Thoracic aorta (tissue), 2 donors: Measurements from ENCODE around the gene PRDM16. TPM values are rescaled to one million over a fixed set of nuclear protein-coding genes. Genes with fewer than 3 reads are reported as not detected.
A peak's percentile ranks its signal among the peaks of the same experiment; 100 is the strongest.

Experiments
- ATAC-seq: fragments of 150-250 bp; one replicate; pipeline ENCODE4 v1.8.0; 2017; ENCODE audit warnings: low read depth; ENCODE audit not compliant: insufficient number of reproducible peaks, low FRiP score
- DNase-seq: peaks from one replicate; pipeline ENCODE4 v3.0.0-alpha.2; 2020; ENCODE audit warnings: low spot score
- H3K27ac ChIP-seq, 2 donors: fragments of 200-600 bp; sonication (generic); 1 replicate in 1 of 2; 2 replicates in 1 of 2; pipeline ENCODE4 v1.5.1; 2016; ENCODE audit warnings: mild to moderate bottlenecking in 2 of 2, moderate library complexity in 2 of 2
- H3K27me3 ChIP-seq: fragments of 200-600 bp; sonication (generic); replicated peaks from 2 replicates; pipeline ENCODE4 v1.6.0; 2016; ENCODE audit warnings: mild to moderate bottlenecking; ENCODE audit not compliant: insufficient read depth
- H3K36me3 ChIP-seq: fragments of 200-600 bp; sonication (generic); one replicate; pipeline ENCODE4 v1.5.1; 2016
- H3K4me1 ChIP-seq, 2 donors: fragments of 200-600 bp; sonication (generic); 1 replicate in 1 of 2; 2 replicates in 1 of 2; pipeline versions ENCODE4 v1.5.1 to v1.6.0; 2016; ENCODE audit warnings: low read depth in 2 of 2, mild to moderate bottlenecking in 1 of 2; ENCODE audit not compliant: control insufficient read depth in 1 of 2
- H3K4me3 ChIP-seq: fragments of 200-600 bp; sonication (generic); 2 replicates; pipeline ENCODE4 v1.5.1; 2016; ENCODE audit warnings: mild to moderate bottlenecking
- H3K9me3 ChIP-seq: fragments of 200-600 bp; sonication (generic); 2 replicates; pipeline ENCODE4 v1.5.1; 2016
- total RNA-seq, 2 donors: library from RNA; depleted of rRNA; stranded (reverse); fragments of >200 nt; gene quantifications; one replicate each; pipeline versions ENCODE4 v1.1.0 to v1.2.3, GENCODE V29; 2016
- TF ChIP-seq, protein P1 (sequence below): fragments of 200-600 bp; sonication (generic); IDR thresholded peaks from one replicate; pipeline ENCODE4 v1.5.1; 2019; ENCODE audit warnings: antibody characterized with exemption

Gene PRDM16
- total RNA-seq, 2 donors from 2014 or later, result 68.9 to 85.4 TPM

DNA sequence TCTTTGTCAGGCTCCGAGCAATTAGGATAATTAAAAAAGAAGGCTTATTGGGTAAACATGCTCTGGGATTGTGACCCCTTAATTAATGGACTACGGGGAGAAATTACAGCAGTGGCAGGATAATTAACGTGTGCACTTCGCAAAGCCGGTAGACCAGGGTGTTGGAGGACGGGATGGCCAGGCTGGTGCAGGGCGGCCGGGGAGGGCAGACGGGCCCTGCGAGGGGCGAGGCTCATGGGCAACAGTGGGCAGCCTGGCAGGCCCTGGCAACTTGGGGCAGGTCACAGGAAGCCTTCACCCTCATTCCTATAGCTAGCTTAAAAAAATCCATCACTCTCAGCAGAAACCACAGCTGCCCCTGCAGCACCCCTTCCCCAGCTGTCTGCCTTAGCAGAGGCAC, 199.3 kb downstream of the PRDM16 start:
- Histone ChIP-seq H3K9me3 (no peaks in the 10 kb centered on the region), H3K36me3 (no peaks in the 10 kb centered on the region), H3K27me3 (no peaks in the 10 kb centered on the region), H3K4me3 (no peak overlapping the region), H3K27ac (no peak overlapping the region), H3K4me1 (peaks cover 14 to 40% of the 10 kb centered on the region in 2 donors)
- DNase-seq (no peak), ATAC-seq (no peak)
- TF ChIP-seq, protein P1, sequence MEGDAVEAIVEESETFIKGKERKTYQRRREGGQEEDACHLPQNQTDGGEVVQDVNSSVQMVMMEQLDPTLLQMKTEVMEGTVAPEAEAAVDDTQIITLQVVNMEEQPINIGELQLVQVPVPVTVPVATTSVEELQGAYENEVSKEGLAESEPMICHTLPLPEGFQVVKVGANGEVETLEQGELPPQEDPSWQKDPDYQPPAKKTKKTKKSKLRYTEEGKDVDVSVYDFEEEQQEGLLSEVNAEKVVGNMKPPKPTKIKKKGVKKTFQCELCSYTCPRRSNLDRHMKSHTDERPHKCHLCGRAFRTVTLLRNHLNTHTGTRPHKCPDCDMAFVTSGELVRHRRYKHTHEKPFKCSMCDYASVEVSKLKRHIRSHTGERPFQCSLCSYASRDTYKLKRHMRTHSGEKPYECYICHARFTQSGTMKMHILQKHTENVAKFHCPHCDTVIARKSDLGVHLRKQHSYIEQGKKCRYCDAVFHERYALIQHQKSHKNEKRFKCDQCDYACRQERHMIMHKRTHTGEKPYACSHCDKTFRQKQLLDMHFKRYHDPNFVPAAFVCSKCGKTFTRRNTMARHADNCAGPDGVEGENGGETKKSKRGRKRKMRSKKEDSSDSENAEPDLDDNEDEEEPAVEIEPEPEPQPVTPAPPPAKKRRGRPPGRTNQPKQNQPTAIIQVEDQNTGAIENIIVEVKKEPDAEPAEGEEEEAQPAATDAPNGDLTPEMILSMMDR, result no peak

DNA sequence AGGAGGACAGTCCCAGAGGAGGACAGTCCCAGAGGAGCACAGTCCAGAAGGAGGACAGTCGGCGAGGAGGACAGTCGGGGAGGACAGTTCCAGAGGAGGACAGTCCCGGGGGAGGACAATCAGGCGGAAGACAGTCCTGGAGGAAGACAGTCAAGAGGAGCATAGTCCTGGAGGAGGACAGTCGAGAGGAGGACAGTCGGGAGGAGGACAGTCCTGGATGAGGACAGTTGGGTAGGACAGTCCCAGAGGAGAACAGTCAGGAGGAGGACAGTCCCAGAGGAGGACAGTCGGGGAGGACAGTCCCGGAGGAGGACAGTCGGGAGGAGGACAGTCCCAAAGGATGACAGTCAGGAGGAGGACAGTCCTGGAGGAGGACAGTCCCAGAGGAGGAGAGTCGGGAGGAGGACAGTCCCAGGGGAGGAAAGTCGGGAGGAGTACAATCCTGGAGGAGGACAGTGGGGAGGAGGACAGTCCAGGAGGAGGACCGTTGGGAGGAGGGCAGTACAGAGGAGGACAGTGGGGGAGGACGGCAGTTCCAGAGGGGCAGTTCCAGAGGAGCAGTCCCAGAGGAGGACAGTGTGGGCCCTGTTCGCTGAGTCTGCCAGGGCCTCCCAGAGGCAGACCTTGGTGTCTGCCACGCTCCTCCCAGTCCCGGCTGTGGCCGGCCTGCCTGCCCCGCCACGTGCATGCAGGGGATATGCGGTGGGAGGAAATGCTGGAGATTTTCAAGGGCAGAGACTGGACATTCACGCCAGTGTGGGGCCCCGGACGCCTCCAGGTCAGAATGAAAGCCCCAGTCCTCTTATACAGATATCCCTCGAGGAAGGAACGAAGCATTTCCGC, 201.6 kb downstream of the PRDM16 start:
- ATAC-seq, result no peak
- H3K27ac ChIP-seq, result peak overlapping the region; percentile 48 to 54

DNA sequence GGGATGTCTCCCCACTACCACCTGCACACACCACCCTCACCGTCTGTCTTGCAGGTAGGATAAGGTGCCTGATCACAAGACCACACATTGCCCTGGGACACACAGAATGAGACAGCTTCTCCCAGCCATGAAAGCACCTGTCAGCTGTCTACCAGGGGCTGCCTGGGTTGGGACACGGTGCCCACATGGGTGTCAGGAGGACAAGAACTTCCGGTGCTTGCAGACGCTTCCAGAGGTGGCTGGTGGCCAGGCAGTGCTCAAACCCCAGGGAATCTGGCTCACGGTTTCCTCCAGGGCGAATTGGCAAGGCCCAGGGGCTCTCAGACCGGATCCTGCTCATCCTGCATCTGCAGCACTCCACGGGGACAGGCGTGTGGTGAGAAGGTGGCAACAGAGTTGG, 202.9 kb downstream of the PRDM16 start:
- H3K36me3 ChIP-seq, result no peaks in the 10 kb centered on the region
- TF ChIP-seq, protein P1, result no peak
- no peaks in the 10 kb centered on the region for H3K9me3 ChIP-seq
- H3K27ac ChIP-seq, result peak overlapping the region in 1 of 2 donors; percentile 48
- no peak for DNase-seq
- no peaks in the 10 kb centered on the region for H3K27me3 ChIP-seq
- H3K4me3 ChIP-seq, result no peak overlapping the region
- peaks cover 19 to 50% of the 10 kb centered on the region in 2 donors for H3K4me1 ChIP-seq
- no peak for ATAC-seq

More for the DNA sequence above, 201.6 kb downstream of the PRDM16 start:
- Histone ChIP-seq H3K4me1 (peaks cover 14 to 38% of the 10 kb centered on the region in 2 donors), H3K27me3 (no peaks in the 10 kb centered on the region), H3K36me3 (no peaks in the 10 kb centered on the region), H3K9me3 (no peaks in the 10 kb centered on the region), H3K4me3 (no peak overlapping the region)
- DNase-seq, result no peak
- TF ChIP-seq, protein P1, result peak; percentile 11

DNA sequence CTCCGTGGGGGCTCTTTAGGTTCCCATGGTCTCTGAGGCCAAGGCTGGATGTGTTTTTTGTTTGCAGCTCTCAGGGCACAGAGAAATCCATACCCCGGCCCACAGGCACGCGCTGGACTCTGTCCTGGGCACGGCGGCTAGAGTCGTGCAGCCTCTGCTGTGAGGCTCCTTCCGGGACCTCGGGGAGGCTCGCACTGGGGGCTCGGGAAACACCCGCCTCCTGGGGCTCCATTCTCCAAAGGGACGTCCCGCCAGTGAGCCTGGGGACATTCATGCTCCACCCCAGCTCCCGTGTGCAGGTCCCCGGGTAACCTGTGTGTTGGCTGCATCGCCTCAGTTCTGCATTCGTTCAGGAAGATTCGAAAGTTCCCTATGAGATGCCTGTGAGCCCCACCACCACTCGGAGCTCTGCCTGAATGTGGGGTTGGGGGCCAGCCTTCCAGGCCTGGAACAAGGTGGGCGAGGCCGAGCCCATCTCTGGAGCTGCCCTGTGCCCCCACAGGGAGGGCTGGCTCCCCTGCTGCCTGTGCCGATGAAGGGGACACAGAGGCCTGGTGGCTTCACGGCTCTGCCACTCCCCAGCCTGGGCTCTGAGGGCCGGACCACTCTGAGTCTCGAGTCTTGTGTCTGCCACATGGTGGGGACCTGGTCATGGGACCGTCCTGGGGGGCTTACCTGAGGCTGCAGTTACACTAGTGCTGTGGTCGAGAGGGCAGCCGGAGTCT, 203.5 kb downstream of the PRDM16 start:
- Histone ChIP-seq H3K27me3 (no peaks in the 10 kb centered on the region), H3K4me1 (peaks cover 19 to 55% of the 10 kb centered on the region in 2 donors), H3K4me3 (no peak overlapping the region), H3K9me3 (no peaks in the 10 kb centered on the region), H3K36me3 (no peaks in the 10 kb centered on the region), H3K27ac (peak overlapping the region in 1 of 2 donors; percentile 48)
- DNase-seq (no peak), ATAC-seq (no peak)
- TF ChIP-seq, protein P1, result no peak

DNA sequence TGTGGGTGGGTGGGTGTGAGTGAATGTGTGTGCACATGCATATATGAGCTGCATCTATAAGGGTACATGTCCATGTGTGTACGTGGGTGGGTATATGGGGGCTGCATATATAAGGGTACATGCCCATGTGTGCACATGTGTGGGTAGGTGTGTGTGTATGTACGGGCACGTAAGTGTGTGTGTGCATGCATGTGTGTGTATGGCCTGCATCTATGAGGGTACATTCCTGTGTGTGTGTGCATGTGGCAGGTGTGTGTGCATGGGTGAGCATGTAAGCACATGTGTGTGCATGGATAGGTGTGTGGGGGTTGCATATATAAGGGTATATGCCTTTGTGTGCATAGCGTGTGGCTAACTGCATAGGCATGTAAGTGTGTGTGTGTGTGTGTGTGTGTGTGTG, 204.4 kb downstream of the PRDM16 start:
- H3K4me3 ChIP-seq, result no peak overlapping the region
- peaks cover 19 to 55% of the 10 kb centered on the region in 2 donors for H3K4me1 ChIP-seq
- no peaks in the 10 kb centered on the region for H3K27me3 ChIP-seq
- H3K36me3 ChIP-seq, result no peaks in the 10 kb centered on the region
- DNase-seq (no peak), ATAC-seq (no peak)
- no peak overlapping the region for H3K27ac ChIP-seq
- TF ChIP-seq, protein P1, result no peak
- H3K9me3 ChIP-seq, result no peaks in the 10 kb centered on the region
